Skeletal muscle satellite cell (primary cell): ENCODE results near the gene SETD2.
"Not testable (repeated sequence)": the region's sequence is repeated elsewhere in the genome, so short reads cannot be mapped to it uniquely, and the experiment has no call there.

Experiments
- H3K27me3 ChIP-seq: 2 replicates; pipeline ENCODE4 v1.7.0; 2013; ENCODE audit warnings: low read length; ENCODE audit not compliant: control insufficient read depth, insufficient read depth
- H3K36me3 ChIP-seq: 2 replicates; pipeline ENCODE4 v1.7.0; 2013; ENCODE audit warnings: mild to moderate bottlenecking, control low read depth, low read length; ENCODE audit not compliant: insufficient read depth
- H3K4me1 ChIP-seq: 2 replicates; pipeline ENCODE4 v1.7.0; 2013; ENCODE audit warnings: low read length; ENCODE audit not compliant: control insufficient read depth, insufficient read depth
- H3K4me2 ChIP-seq: 2 replicates; pipeline ENCODE4 v1.7.0; 2013; ENCODE audit warnings: mild to moderate bottlenecking, low read length
- H3K4me3 ChIP-seq: 2 replicates; pipeline ENCODE4 v1.7.0; 2013; ENCODE audit warnings: low read length
- H3K9ac ChIP-seq: 2 replicates; pipeline ENCODE4 v1.7.0; 2013; ENCODE audit warnings: mild to moderate bottlenecking, low read depth, low read length, moderate library complexity
- H3K9me3 ChIP-seq: replicated peaks from 2 replicates; pipeline ENCODE4 v1.7.0; 2013; ENCODE audit warnings: mild to moderate bottlenecking, control low read depth, low read length

Gene SETD2

DNA sequence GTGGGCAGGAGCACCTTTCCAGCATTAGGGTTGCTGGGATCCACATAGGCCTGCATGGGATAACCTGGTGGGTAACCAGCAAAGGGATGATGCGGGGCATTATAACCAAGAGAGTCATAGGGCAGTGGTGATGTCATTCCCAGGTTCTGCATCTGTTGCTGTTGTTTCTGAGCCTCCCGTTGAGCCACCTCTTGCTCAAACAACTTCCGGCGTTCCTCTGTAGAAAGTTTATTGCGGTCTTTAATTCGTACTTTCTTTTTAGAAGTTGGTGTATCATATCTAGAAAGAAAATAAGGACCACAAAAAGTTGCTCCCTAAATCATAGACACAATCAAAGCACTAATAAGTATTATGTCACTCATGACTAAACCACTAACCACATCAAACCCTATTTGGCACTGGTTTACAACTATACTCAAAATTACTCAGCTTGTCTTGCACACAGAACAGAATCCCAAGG is 106.7 kb downstream of the SETD2 start:
- no peaks in the 10 kb centered on the region for H3K27me3 ChIP-seq
- no peaks in the 10 kb centered on the region for H3K4me1 ChIP-seq
- no peak overlapping the region for H3K9ac ChIP-seq
- H3K4me2 ChIP-seq = no peak overlapping the region
- H3K4me3 ChIP-seq = no peak overlapping the region
- H3K9me3 ChIP-seq = no peaks in the 10 kb centered on the region
- peaks cover 20% of the 10 kb centered on the region for H3K36me3 ChIP-seq

- peaks cover 16% of the 10 kb centered on the region for H3K36me3 ChIP-seq
- no peaks in the 10 kb centered on the region for H3K4me1 ChIP-seq
- no peaks in the 10 kb centered on the region for H3K27me3 ChIP-seq
- H3K4me2 ChIP-seq = no peak overlapping the region
- no peak overlapping the region for H3K9ac ChIP-seq
- no peak overlapping the region for H3K4me3 ChIP-seq
- H3K9me3 ChIP-seq = no peaks in the 10 kb centered on the region
Measured at GRCh38 chr3:47056705-47057104, 107.2 kb downstream of the SETD2 start.

GRCh38 chr3:47054412-47054811 is 109.5 kb downstream of the SETD2 start:
- Histone ChIP-seq H3K36me3 (peaks cover 11% of the 10 kb centered on the region), H3K9ac (no peak overlapping the region), H3K27me3 (no peaks in the 10 kb centered on the region), H3K4me3 (no peak overlapping the region), H3K4me2 (no peak overlapping the region), H3K4me1 (no peaks in the 10 kb centered on the region), H3K9me3 (no peaks in the 10 kb centered on the region)

- peaks cover 7% of the 10 kb centered on the region for H3K36me3 ChIP-seq
- H3K9me3 ChIP-seq = no peaks in the 10 kb centered on the region
- H3K27me3 ChIP-seq = no peaks in the 10 kb centered on the region
- H3K4me2 ChIP-seq = no peak overlapping the region
- H3K4me3 ChIP-seq = no peak overlapping the region
- H3K9ac ChIP-seq = no peak overlapping the region
- H3K4me1 ChIP-seq = no peaks in the 10 kb centered on the region
Measured at GRCh38 chr3:47047673-47048072, 116.2 kb downstream of the SETD2 start.

DNA sequence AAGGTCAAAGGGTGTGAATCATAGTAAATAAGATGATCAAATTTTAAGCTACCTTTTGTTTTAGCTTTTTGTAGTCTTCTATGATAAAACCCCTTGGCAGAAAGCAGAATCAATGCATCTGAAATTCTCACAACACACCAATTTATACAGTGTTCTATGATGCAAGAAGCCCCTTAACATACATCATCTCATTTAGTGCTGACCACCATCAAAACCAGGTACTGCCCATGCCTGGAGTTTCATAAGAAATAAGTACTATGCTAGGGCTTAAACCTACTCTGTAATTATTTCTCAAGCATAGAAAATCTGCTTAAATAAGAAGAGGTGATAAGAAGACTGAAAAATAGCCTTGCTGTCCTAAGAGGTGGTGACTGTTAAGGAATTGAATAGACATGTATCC is 116.8 kb downstream of the SETD2 start:
- Histone ChIP-seq H3K4me2 (no peak overlapping the region), H3K36me3 (peaks cover 12% of the 10 kb centered on the region), H3K4me1 (no peaks in the 10 kb centered on the region), H3K9me3 (no peaks in the 10 kb centered on the region), H3K27me3 (no peaks in the 10 kb centered on the region), H3K9ac (no peak overlapping the region), H3K4me3 (no peak overlapping the region)

DNA sequence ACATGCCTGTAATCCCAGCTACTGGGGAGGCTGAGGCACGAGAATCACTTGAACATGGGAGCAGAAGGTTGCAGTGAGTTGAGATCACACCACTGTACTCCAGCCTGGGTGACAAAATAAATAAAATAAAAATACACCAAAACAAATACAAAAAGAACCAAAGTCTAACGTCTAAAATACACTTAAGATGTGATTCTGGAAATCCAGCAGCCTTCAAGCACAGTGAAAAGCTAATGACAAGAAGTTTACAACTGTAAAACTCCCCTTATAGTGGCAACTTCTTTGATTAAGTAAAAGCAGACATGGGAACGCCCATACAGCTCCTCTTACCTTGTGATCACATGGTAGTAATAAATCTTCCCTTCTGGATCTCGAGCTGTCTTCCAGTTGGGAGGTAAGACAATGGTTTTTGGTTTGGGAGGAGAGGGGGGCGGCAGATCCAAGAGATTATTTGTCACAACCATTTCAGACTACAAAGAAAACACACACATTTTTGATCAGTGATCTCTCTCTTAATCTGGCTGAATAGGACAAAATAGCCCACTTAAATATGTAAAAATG is 121.6 kb downstream of the SETD2 start:
- Histone ChIP-seq H3K4me2 (no peak overlapping the region), H3K9me3 (no peaks in the 10 kb centered on the region), H3K4me3 (no peak overlapping the region), H3K27me3 (no peaks in the 10 kb centered on the region), H3K9ac (no peak overlapping the region), H3K36me3 (peaks cover 48% of the 10 kb centered on the region), H3K4me1 (no peaks in the 10 kb centered on the region)

- Histone ChIP-seq H3K9ac (no peak overlapping the region), H3K4me2 (no peak overlapping the region), H3K36me3 (peaks cover 50% of the 10 kb centered on the region), H3K9me3 (no peaks in the 10 kb centered on the region), H3K4me3 (no peak overlapping the region), H3K27me3 (no peaks in the 10 kb centered on the region), H3K4me1 (no peaks in the 10 kb centered on the region)
Measured at GRCh38 chr3:47041114-47041513, 122.8 kb downstream of the SETD2 start.

- H3K27me3 ChIP-seq, H3K4me1 ChIP-seq, H3K9ac ChIP-seq, H3K9me3 ChIP-seq, H3K4me3 ChIP-seq, H3K4me2 ChIP-seq: not testable (repeated sequence)
- H3K36me3 ChIP-seq = peaks cover 54% of the 10 kb centered on the region
Measured at GRCh38 chr3:47037302-47037701, 126.6 kb downstream of the SETD2 start.

- Histone ChIP-seq H3K9me3 (no peaks in the 10 kb centered on the region), H3K36me3 (peaks cover 43% of the 10 kb centered on the region), H3K9ac (no peak overlapping the region), H3K27me3 (no peaks in the 10 kb centered on the region), H3K4me3 (no peak overlapping the region), H3K4me2 (no peak overlapping the region), H3K4me1 (no peaks in the 10 kb centered on the region)
Measured at GRCh38 chr3:47036145-47036544, 127.8 kb downstream of the SETD2 start.

DNA sequence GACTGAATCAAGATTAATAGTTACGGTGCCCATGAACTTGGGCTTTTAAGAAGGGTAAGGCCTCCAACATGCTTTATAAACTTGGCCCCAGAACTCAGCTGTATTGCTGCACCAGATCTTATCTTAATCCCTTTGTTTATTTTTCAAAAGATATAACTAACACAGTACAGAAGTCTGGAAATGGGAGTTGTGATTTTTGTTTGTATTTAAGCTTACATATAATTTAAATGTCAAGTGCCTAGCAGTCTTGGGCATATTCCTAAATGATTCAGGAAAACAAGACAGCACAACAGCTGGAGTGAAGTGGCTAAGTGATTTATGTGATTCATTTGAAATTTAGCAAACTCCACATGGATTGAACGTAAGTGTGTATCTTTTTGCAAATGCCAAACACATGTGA is 128.3 kb downstream of the SETD2 start:
- peaks cover 40% of the 10 kb centered on the region for H3K36me3 ChIP-seq
- no peaks in the 10 kb centered on the region for H3K4me1 ChIP-seq
- H3K9ac ChIP-seq = no peak overlapping the region
- H3K4me3 ChIP-seq = no peak overlapping the region
- H3K27me3 ChIP-seq = no peaks in the 10 kb centered on the region
- H3K9me3 ChIP-seq = no peaks in the 10 kb centered on the region
- no peak overlapping the region for H3K4me2 ChIP-seq

DNA sequence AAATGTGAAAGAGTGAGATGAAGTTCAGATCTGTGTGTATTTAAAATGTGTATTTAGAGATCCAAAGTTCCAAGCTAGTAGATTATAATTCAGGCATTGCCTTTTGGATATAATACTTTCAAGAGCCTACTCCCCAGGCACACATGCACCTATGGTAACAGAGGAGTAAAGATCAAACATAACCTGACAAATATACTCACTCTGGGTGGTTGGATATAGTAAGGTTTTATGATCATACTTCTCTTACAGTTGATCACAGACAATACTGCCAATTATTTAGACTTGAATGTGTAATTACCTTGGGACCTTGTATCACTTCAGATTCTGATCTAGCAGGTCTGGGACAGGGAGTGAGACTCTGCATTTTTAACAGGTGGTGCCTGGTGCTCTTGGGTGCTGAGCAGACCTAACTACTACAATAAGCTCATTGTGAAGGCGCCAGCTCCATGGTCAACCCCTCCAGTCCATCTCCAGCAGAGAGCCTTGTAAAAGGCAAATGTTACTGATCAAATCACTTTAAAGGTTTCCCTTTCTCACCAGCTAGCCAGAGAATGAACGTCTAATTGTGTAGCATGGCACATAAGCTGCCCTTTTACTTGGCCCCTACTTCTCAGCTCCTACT is 128.9 kb downstream of the SETD2 start:
- no peak overlapping the region for H3K4me2 ChIP-seq
- no peak overlapping the region for H3K9ac ChIP-seq
- H3K9me3 ChIP-seq = no peaks in the 10 kb centered on the region
- H3K4me3 ChIP-seq = no peak overlapping the region
- no peaks in the 10 kb centered on the region for H3K4me1 ChIP-seq
- no peaks in the 10 kb centered on the region for H3K27me3 ChIP-seq
- peaks cover 34% of the 10 kb centered on the region for H3K36me3 ChIP-seq

- peaks cover 16% of the 10 kb centered on the region for H3K36me3 ChIP-seq
- not testable (repeated sequence) for H3K27me3 ChIP-seq, H3K4me3 ChIP-seq, H3K4me2 ChIP-seq, H3K9ac ChIP-seq, H3K9me3 ChIP-seq, H3K4me1 ChIP-seq
Measured at GRCh38 chr3:47031041-47031440, 132.9 kb downstream of the SETD2 start.
